ENCODE results near the gene SECTM1.

The SECTM1 gene

DNA sequence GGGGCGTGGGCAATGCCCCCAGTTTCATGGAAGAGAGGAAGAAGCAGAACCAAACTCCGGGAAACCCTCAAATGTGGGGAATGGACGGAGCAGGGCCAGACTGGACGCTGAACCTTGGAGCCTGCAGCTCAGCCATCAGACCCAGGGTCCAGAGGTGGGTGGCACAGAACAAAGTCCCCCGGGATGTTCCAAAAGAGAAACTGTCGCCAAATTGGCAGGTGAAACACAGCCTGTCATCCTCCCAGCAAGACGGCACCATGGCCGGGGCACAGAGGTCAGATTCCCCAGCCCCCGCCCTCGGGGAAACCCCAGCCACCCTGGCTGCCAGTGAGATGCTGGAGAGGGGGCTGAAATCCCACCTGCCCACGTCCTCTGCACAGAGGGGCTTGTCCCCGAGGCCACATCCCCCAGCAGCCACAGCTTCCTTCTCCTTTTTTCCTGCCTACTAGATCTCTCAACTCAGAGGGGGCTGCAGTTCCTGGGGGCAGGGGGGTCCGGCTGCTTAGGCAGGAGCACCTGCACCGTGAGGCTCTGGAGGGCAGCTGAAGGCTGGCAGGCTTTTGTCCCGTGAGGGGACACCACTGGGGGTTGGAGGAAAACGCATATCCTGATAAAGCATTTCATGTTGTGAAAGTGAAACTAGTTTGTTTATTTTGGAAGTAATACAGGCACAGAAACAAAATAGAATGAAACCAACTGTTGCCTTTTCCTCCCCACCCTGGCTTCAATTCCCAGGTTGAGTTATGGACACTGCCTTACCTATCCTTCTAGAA is 1.2 kb upstream of the SECTM1 start:
- DNase-seq (ENCODE audit: low read depth) = no peak
- TF ChIP-seq, protein P1, sequence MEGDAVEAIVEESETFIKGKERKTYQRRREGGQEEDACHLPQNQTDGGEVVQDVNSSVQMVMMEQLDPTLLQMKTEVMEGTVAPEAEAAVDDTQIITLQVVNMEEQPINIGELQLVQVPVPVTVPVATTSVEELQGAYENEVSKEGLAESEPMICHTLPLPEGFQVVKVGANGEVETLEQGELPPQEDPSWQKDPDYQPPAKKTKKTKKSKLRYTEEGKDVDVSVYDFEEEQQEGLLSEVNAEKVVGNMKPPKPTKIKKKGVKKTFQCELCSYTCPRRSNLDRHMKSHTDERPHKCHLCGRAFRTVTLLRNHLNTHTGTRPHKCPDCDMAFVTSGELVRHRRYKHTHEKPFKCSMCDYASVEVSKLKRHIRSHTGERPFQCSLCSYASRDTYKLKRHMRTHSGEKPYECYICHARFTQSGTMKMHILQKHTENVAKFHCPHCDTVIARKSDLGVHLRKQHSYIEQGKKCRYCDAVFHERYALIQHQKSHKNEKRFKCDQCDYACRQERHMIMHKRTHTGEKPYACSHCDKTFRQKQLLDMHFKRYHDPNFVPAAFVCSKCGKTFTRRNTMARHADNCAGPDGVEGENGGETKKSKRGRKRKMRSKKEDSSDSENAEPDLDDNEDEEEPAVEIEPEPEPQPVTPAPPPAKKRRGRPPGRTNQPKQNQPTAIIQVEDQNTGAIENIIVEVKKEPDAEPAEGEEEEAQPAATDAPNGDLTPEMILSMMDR (IDR thresholded peaks at IDR 0.05; ENCODE audit: control insufficient read depth, insufficient read depth, low read depth, low read length, missing control alignments) = no peak
- H3K4me3 ChIP-seq (ENCODE audit: control insufficient read depth, low read depth, low read length) = peak overlapping the region; percentile 32

DNA sequence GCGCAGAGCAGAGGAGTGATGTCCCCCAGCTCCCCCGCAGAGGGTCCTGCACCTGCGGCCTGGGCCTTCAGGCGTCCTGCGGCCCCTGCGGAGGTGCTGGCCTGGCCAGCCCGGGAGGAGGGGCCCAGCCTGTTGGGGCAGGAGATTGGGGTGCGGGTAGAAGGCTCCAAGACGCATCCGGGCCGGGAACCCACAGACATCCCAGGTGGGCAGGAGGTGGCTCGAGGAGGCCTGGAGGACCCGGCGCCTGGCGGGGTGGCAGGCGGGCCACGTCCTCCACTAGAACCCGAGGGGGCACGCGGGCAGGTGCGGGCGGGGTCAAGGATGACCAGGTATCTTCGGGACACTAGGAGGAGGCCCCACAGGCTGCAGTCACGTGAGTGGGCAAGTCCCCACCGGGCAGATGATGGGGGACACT is 647 bp upstream of the SECTM1 start:
- no peak for DNase-seq (ENCODE audit: low read depth)
- TF ChIP-seq, protein P1 (IDR thresholded peaks at IDR 0.05; ENCODE audit: control insufficient read depth, insufficient read depth, low read depth, low read length, missing control alignments) = no peak

DNA sequence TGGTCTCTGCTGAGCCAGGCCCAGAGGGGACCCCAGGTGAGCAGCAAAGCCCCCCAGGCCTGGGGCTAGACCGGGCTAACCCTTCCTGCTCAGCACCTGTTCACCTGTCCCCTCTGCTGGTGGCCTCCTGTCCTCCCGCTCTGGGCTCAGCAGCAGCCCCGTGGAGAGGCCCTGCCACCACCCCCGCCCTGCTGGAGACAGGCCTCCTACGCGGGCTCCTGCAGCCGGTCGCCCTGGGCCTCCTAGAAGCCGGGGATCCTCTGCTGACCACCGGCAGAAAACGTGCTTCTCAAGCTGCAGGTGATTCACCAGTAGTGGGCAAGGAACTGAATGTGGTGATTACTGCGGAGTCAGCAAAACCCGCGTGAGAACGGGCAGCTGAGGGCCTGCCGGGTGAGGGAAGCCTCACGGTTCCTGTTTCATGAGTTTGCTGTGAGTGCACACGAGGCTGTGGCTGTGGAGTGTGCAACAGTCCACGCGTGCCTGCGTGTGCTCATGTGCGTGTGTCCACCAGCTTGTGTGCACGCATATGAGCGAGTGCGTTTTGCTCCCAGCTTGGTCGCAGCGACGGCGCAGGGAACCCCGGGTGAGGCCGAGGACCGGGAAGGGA is 792 bp downstream of the SECTM1 start:
- DNase-seq (ENCODE audit: low read depth) = no peak
- H3K4me3 ChIP-seq (ENCODE audit: control insufficient read depth, low read depth, low read length) = peak overlapping the region; percentile 63
- TF ChIP-seq, protein P1 (IDR thresholded peaks at IDR 0.05; ENCODE audit: control insufficient read depth, insufficient read depth, low read depth, low read length, missing control alignments) = no peak

More for the DNA sequence above, 647 bp upstream of the SECTM1 start:
- peak overlapping the region; percentile 63 for H3K4me3 ChIP-seq (ENCODE audit: control insufficient read depth, low read depth, low read length)

DNA sequence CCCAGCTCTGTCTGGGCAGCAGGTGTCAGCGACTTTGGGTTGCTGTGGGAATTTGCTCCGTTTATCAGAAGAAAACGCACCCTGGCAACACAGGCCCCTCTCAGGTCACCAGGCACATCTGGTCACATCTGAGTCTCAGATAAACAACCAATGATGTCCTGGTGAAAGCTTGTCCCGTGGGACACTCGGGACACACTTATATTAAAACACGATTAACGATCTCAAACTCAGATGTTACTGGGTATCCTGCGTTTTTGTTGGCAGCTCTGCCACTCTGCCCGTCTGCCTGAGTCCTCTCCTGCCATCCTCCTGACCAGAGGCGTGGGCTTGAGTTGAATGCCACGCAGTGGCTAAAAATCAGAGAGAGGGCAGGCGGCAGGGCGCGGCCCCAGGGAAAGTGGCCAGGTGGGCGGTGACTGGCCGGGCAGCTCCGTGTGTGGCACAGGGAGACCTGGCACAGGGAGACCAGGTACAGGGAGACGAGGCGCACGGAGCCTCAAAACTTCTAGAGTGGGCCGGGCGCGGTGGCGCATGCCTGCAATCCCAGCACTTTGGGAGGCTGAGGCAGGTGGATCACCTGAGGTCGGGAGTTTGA is 2.1 kb downstream of the SECTM1 start:
- no peak overlapping the region for H3K4me3 ChIP-seq (ENCODE audit: control insufficient read depth, low read depth, low read length)
- DNase-seq (ENCODE audit: low read depth) = no peak
- TF ChIP-seq, protein P1 (IDR thresholded peaks at IDR 0.05; ENCODE audit: control insufficient read depth, insufficient read depth, low read depth, low read length, missing control alignments) = no peak

DNA sequence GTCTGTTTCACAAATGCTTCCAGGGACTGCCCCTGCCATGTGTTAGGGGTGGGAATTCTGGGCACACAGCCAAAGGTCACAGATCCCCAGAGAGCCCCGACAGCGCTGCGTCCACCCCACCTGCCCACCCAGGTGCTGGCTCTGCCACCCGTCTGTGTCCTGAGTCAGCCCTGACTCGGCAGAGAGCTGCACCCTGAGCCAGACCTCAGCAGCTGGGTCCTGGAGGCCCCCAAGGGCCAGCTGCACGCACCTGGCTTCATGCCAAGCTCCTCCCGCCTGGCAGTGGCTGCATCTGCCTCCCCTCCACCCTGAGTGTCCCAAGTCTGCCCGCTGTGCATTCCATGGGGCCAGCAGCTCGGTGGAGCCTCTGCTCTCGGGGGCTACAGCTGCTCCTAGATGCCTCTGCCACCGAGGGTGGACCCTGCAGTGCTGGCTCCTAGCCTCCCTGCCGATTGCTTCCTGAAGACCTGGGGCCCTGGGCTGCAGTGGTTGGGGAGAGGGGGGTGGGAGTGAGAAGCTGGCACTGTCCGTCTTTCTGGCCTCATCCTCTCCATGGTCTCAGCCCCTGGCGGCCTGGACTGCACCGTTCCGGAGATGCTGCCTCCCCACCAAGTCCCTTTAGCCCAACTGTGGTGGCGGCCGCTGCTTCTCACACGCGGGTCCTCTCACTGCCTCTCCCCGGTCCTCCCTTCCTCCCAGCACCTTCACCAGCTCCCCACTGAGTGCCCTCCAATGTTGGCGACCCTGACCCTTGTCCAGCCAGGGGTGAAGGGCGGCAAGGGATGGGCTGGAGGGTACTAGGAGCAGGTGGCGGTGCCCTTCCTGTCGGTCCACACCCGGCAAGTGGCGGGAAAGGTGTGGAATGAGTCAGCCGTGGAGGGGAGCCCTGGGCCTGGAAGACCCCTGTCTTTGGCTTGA is 3.0 kb downstream of the SECTM1 start:
- no peak overlapping the region for H3K4me3 ChIP-seq (ENCODE audit: control insufficient read depth, low read depth, low read length)
- no peak for DNase-seq (ENCODE audit: low read depth)
- TF ChIP-seq, protein P1 (IDR thresholded peaks at IDR 0.05; ENCODE audit: control insufficient read depth, insufficient read depth, low read depth, low read length, missing control alignments) = no peak

Data from AG09309 (cell line).